Mammary epithelial cell (primary cell): ENCODE data around the gene U2AF1L4.

Experiments used
- CTCF ChIP-seq, 2 donors: IDR thresholded peaks in 1 of 2; conservative IDR thresholded peaks in 1 of 2; 2 replicates each; pipeline ENCODE4 v1.5.1; 2011 to 2012; ENCODE audit warnings: inconsistent platforms in 2 of 2, low read length in 2 of 2, mild to moderate bottlenecking in 2 of 2, control low read depth in 1 of 2, low read depth in 1 of 2; ENCODE audit not compliant: insufficient read depth in 1 of 2; ENCODE audit errors: extremely low read depth in 1 of 2
- EZH2 ChIP-seq: IDR thresholded peaks from 2 replicates; pipeline ENCODE4 v1.6.1; 2012; ENCODE audit warnings: low read length, inconsistent platforms, borderline replicate concordance

GRCh38 chr19:35773020-35773806 lies 28.0 kb upstream of the U2AF1L4 start:
- TF ChIP-seq CTCF (conservative IDR thresholded peaks at IDR 0.05 in 1 of 2, IDR thresholded peaks at IDR 0.05 in 1 of 2; ENCODE audit: extremely low read depth in 1 of 2, insufficient read depth in 1 of 2, low read depth in 1 of 2, low read length in 2 of 2) (no peak), EZH2 (no peak)
